ENCODE measurements around the gene TBCE. TPM values are rescaled to one million over a fixed set of nuclear protein-coding genes. Genes with fewer than 3 reads are reported as not detected.

Gene TBCE
- total and polyA plus RNA-seq, 4 donors = 9.5 to 19.7 (median 14.1) TPM

GRCh38 chr1:235329139-235329902, 37.9 kb upstream of the TBCE start:
- Histone ChIP-seq H3K4me3 (ENCODE audit: low read depth in 1 of 3, low read length in 3 of 3) (peak overlapping the region; percentile 67 to 92 (median 91)), H3K9me3 (ENCODE audit: control insufficient read depth in 4 of 4, low read length in 3 of 4) (no peaks in the 10 kb centered on the region), H3K36me3 (ENCODE audit: control insufficient read depth in 4 of 4, insufficient read depth in 3 of 4, low read depth in 1 of 4, low read length in 3 of 4) (no peaks in the 10 kb centered on the region), H3K27me3 (ENCODE audit: control insufficient read depth in 4 of 4, insufficient read depth in 4 of 4, low read length in 3 of 4) (no peaks in the 10 kb centered on the region), H3K27ac (ENCODE audit: low read depth in 1 of 2, low read length in 2 of 2) (peak overlapping the region; percentile 88 to 96), H3K9ac (ENCODE audit: low read depth in 1 of 2, low read length in 2 of 2) (peak overlapping the region; percentile 77 to 85), H3K4me1 (ENCODE audit: control insufficient read depth in 4 of 4, insufficient read depth in 4 of 4, low read length in 3 of 4) (peaks cover 3 to 34% (median 31%) of the 10 kb centered on the region in 4 donors)
- peak; percentile 54 for DNase-seq (ENCODE audit: low spot score)
- 9% methylated on average over 24 of the region's 24 CpGs for WGBS
- TF ChIP-seq ZBTB33 (IDR thresholded peaks at IDR 0.05) (no peak), ATF3 (IDR thresholded peaks at IDR 0.05) (no peak), RAD21 (IDR thresholded peaks at IDR 0.05) (peak; percentile 18 to 19), YY1 (IDR thresholded peaks at IDR 0.05) (no peak), REST (IDR thresholded peaks at IDR 0.05) (no peak), HNF4G (IDR thresholded peaks at IDR 0.05) (no peak), FOXA1 (IDR thresholded peaks at IDR 0.05) (no peak), JUND (IDR thresholded peaks at IDR 0.05) (no peak)

GRCh38 chr1:235330918-235331285, 36.3 kb upstream of the TBCE start:
- Histone ChIP-seq H3K9ac (ENCODE audit: low read depth in 1 of 2, low read length in 2 of 2) (no peak overlapping the region), H3K27ac (ENCODE audit: low read depth in 1 of 2, low read length in 2 of 2) (no peak overlapping the region), H3K27me3 (ENCODE audit: control insufficient read depth in 4 of 4, insufficient read depth in 4 of 4, low read length in 3 of 4) (no peaks in the 10 kb centered on the region), H3K9me3 (ENCODE audit: control insufficient read depth in 4 of 4, low read length in 3 of 4) (no peaks in the 10 kb centered on the region), H3K4me1 (ENCODE audit: control insufficient read depth in 4 of 4, insufficient read depth in 4 of 4, low read length in 3 of 4) (peaks cover 3 to 27% (median 22%) of the 10 kb centered on the region in 4 donors), H3K36me3 (ENCODE audit: control insufficient read depth in 4 of 4, insufficient read depth in 3 of 4, low read depth in 1 of 4, low read length in 3 of 4) (peaks cover 0 to 3% (median 0%) of the 10 kb centered on the region in 4 donors), H3K4me3 (ENCODE audit: low read depth in 1 of 3, low read length in 3 of 3) (no peak overlapping the region)
- TF ChIP-seq MAX (IDR thresholded peaks at IDR 0.05) = no peak
- no peak for TF ChIP-seq ATF3 (IDR thresholded peaks at IDR 0.05)
- TF ChIP-seq NR2F2 (IDR thresholded peaks at IDR 0.05) = no peak
- TF ChIP-seq CTCF (IDR thresholded peaks at IDR 0.05; ENCODE audit: low read depth, low read length, missing input control) = no peak
- TF ChIP-seq FOXA1 (IDR thresholded peaks at IDR 0.05) = no peak
- no peak for TF ChIP-seq EGR1 (IDR thresholded peaks at IDR 0.05; ENCODE audit: low read depth in 2 of 2)
- no peak for TF ChIP-seq HNF4A (conservative IDR thresholded peaks at IDR 0.05)
- TF ChIP-seq REST (IDR thresholded peaks at IDR 0.05) = no peak
- TF ChIP-seq TAF1 (conservative IDR thresholded peaks at IDR 0.05) = no peak
- no peak for TF ChIP-seq YY1 (IDR thresholded peaks at IDR 0.05)
- TF ChIP-seq SP1 (IDR thresholded peaks at IDR 0.05) = no peak
- no peak for TF ChIP-seq ZBTB33 (IDR thresholded peaks at IDR 0.05)
- TF ChIP-seq RAD21 (IDR thresholded peaks at IDR 0.05) = no peak
- TF ChIP-seq RXRA (IDR thresholded peaks at IDR 0.05) = no peak
- no peak for TF ChIP-seq JUND (IDR thresholded peaks at IDR 0.05)
- TF ChIP-seq HNF4G (IDR thresholded peaks at IDR 0.05) = no peak
- WGBS = 88% methylated on average over 5 of the region's 5 CpGs
- no peak for DNase-seq (ENCODE audit: low spot score)

All from liver (tissue), 9 donors.